IPS-18c (cell line): ENCODE measurements around the gene ZDHHC15.
"Not testable (repeated sequence)": the region's sequence is repeated elsewhere in the genome, so short reads cannot be mapped to it uniquely, and the experiment has no call there.

ENCODE experiments used
- H3K4me3 ChIP-seq: 2 replicates; pipeline ENCODE4 v1.7.0; 2013; ENCODE audit warnings: low read depth, mild to moderate bottlenecking, low read length, moderate library complexity; ENCODE audit not compliant: insufficient read depth
- H3K9me3 ChIP-seq: one replicate; pipeline ENCODE4 v1.6.1; 2013; ENCODE audit warnings: mild to moderate bottlenecking, low read length, moderate library complexity; ENCODE audit not compliant: control insufficient read depth, insufficient read depth

The ZDHHC15 gene, protein sequence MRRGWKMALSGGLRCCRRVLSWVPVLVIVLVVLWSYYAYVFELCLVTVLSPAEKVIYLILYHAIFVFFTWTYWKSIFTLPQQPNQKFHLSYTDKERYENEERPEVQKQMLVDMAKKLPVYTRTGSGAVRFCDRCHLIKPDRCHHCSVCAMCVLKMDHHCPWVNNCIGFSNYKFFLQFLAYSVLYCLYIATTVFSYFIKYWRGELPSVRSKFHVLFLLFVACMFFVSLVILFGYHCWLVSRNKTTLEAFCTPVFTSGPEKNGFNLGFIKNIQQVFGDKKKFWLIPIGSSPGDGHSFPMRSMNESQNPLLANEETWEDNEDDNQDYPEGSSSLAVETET

GRCh38 chrX:75522565-75523431, at the start of gene ZDHHC15:
TSS of gene ZDHHC15 (minus strand) at chrX:75523037. CDS start at chrX:75523024, 13 bp downstream.
- Histone ChIP-seq H3K9me3 (peaks cover 3% of the 10 kb centered on the region), H3K4me3 (peak within 1 kb of the TSS; percentile 48)

DNA sequence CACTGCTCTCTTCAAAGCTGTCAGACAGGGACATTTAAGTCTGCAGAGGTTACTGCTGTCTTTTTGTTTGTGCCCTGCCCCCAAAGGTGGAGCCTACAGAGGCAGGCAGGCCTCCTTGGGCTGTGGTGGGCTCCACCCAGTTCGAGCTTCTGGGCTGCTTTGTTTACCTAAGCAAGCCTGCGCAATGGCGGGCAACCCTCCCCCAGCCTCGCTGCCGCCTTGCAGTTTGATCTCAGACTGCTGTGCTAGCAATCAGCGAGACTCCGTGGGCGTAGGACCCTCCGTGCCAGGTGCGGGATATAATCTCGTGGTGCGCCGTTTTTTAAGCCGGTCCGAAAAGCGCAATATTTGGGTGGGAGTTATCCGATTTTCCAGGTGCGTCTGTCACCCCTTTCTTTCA, 37.7 kb upstream of the ZDHHC15 start:
- H3K4me3 ChIP-seq, H3K9me3 ChIP-seq: not testable (repeated sequence)

DNA sequence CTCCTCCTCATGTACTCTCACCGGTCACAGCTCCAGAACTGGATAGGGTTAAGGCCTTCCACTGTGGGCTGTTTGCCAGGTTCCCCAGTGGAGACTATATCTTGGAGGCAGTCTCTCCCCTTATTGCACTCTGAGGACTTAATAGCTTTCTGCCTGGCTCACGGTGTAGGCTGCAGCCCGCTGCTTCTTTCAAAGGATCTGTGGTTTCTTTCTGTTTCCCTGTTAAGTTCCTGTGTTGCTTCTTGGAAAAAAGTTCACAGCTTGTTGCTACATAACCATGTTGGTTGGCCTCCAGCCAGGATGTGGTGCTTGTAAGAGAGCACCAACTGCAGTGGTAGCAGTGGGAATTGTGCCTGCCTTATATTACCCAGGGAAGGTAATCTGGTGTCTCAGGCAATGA, 24.9 kb upstream of the ZDHHC15 start:
- H3K9me3 ChIP-seq: peaks cover 3% of the 10 kb centered on the region
- H3K4me3 ChIP-seq: no peak overlapping the region

DNA sequence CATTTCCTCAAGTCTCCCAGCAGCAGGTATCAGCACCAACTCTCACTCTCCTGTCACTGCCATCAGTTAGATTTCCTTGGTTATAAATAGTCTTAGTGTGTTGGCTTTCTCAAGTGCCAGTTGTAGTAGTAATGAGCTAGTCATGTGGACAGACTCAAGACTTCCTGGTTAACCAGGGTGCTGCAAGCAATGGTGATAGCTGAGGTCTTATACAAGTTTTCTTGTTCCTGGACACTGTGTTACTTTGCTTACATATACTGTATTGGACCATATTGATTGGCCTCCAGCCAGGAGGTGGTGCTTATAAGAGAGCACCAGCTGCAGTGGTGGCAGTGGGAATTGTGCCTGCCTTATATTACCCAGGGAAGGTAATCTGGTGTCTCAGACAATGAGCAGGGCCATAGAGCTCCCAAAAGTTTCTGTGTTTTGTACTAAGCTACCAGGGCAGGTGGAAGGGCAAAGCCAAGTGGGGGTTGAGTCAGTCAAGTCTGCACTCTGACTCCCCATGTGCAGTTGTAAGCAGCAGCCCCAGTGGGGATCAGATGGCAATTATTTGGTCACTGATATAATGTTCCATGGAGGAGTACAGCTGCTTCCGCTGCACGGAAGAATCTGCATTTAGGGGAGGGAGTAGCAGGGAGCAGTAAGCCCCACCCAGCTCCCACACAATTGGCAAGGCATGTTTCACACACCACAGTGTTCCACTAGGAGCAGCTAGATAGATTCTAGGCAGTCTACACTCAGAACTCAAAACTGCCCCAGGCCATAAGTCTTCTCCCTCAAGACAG, 24.1 kb upstream of the ZDHHC15 start:
- Histone ChIP-seq H3K9me3 (peaks cover 3% of the 10 kb centered on the region), H3K4me3 (no peak overlapping the region)

GRCh38 chrX:75544786-75545185, 21.9 kb upstream of the ZDHHC15 start:
- H3K9me3 ChIP-seq: peaks cover 3% of the 10 kb centered on the region
- H3K4me3 ChIP-seq: no peak overlapping the region

DNA sequence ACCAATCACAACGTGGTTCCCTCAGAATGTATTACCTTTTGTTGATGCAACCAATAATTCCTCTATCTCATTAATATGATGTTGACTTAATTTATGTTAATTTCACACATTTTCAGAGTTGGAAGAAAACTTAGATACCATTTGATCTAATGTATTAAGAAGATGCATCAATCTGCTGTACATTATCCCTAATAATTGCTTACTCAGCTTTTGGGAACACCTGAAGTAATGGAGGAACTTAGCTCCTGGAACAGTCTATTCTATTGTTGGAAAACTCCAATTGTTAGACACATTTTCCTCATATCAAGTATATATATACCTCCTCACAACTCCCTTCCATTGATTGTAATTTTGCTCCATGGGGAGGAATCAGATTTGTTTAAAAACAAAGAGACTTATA, 38.9 kb downstream of the ZDHHC15 start:
- Histone ChIP-seq H3K9me3 (peaks cover 12% of the 10 kb centered on the region), H3K4me3 (no peak overlapping the region)

GRCh38 chrX:75461780-75462179, 61.1 kb downstream of the ZDHHC15 start:
- not testable (repeated sequence) for H3K4me3 ChIP-seq, H3K9me3 ChIP-seq

- no peak overlapping the region for H3K4me3 ChIP-seq
- peaks cover 2% of the 10 kb centered on the region for H3K9me3 ChIP-seq
Observed at GRCh38 chrX:75421688-75422230, 101.1 kb downstream of the ZDHHC15 start.

DNA sequence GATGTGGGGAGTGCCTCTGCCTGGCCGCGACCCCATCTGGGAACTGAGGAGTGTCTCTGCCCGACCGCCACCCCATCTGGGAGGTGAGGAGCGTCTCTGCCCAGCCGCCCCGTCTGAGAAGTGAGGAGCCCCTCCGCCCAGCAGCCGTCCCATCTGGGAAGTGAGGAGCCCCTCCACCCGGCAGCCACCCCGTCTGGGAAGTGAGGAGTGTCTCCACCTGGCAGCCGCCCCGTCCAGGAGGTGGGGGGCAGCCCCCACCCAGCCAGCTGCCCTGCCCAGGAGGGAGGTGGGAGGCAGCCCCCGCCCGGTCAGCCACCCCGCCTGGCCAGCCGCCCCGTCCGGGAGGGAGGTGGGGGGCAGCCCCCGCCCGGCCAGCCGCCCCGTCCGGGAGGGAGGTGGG, 115.7 kb downstream of the ZDHHC15 start:
- not testable (repeated sequence) for H3K9me3 ChIP-seq, H3K4me3 ChIP-seq

- Histone ChIP-seq H3K4me3 (no peak overlapping the region), H3K9me3 (peaks cover 8% of the 10 kb centered on the region)
Observed at GRCh38 chrX:75390470-75390869, 132.4 kb downstream of the ZDHHC15 start.

GRCh38 chrX:75369721-75370120, 153.1 kb downstream of the ZDHHC15 start:
- no peak overlapping the region for H3K4me3 ChIP-seq
- H3K9me3 ChIP-seq: no peaks in the 10 kb centered on the region

DNA sequence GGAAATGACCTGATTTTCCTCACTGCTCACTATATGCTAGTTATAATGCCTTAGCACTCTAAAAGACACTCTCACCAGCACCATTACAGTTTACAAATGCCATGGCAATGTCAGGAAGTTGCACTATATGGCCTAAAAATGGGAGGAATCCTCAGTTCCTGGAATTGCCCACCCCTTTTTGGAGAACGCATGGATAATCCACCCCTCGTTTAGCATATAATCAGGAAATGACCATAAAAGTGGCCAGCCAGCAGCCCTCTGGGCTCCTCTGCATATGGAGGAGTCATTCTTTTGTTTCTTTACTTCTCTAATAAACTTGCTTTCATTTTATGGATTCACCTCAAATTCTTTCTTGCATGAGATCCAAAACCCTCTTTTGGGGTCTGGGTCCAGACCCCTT, 156.0 kb downstream of the ZDHHC15 start:
- H3K9me3 ChIP-seq: peaks cover 3% of the 10 kb centered on the region
- no peak overlapping the region for H3K4me3 ChIP-seq

DNA sequence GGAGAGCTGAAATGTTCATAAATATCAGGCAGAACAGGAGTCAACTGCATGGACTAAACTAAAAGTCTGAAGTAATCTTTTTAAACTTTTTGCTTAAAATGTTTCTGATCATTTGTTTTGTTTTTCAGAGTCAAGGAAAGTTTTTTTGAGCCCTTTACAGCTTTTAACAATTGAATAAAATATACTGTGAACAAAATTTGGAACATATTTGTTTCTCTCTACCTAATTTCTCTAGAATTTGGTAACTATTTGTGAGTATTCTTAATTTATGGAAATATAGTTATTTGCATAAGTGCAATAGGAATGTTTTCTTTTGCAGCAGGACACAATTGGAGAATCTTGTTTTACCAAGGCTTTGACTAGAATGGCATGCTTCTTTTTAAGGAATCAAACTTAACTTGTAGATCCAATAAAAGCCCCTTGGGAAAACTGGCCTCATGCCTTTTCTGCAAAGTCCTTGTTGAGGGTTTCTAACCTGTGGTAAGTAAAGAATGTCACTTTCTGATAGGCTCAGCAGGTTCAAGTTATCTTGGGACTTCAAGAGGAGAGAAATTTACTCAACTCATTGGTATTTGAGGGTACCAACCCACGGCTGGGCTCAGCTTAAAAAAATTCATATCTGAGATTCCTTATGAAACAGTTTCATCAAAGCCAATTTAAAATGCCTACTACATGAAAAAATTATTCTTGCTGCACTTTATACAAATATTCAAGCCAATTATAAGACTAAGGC, 157.4 kb downstream of the ZDHHC15 start:
- Histone ChIP-seq H3K9me3 (peaks cover 3% of the 10 kb centered on the region), H3K4me3 (no peak overlapping the region)

GRCh38 chrX:75361788-75362187, 161.0 kb downstream of the ZDHHC15 start:
- Histone ChIP-seq H3K9me3 (peaks cover 3% of the 10 kb centered on the region), H3K4me3 (no peak overlapping the region)

- H3K4me3 ChIP-seq, H3K9me3 ChIP-seq: not testable (repeated sequence)
Observed at GRCh38 chrX:75348601-75349000, 174.2 kb downstream of the ZDHHC15 start.

- Histone ChIP-seq H3K9me3 (peaks cover 13% of the 10 kb centered on the region), H3K4me3 (no peak overlapping the region)
Observed at GRCh38 chrX:75337525-75337924, 185.3 kb downstream of the ZDHHC15 start.

DNA sequence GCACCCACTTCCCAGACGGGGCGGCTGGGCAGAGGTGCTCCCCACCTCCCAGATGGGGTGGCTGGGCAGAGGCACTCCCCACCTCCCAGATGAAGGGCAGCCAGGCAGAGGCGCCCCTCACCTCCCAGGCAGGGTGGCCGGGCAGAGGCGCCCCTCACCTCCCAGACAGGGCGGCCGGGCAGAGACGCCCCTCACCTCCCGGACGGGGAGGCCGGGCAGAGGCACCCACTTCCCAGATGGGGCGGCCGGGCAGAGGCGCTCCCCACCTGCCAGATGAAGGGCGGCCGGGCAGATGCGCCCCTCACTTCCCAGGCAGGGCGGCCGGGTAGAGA, 187.7 kb downstream of the ZDHHC15 start:
- Histone ChIP-seq H3K9me3 (peaks cover 13% of the 10 kb centered on the region), H3K4me3 (no peak overlapping the region)
